ENCODE results near the gene CISH.
A peak's percentile ranks its signal among the peaks of the same experiment; 100 is the strongest.

The CISH gene

GRCh38 chr3:50651920-50652529 lies 40.5 kb upstream of the CISH start:
- no peak overlapping the region for H3K9ac ChIP-seq (ENCODE audit: low read length)
- H3K4me1 ChIP-seq (ENCODE audit: control insufficient read depth, insufficient read depth, low read length): no peaks in the 10 kb centered on the region
- H3K27me3 ChIP-seq (replicated peaks; ENCODE audit: control insufficient read depth, insufficient read depth, low read length): no peaks in the 10 kb centered on the region
- H3K4me3 ChIP-seq (ENCODE audit: low read length): no peak overlapping the region
- peaks cover 17% of the 10 kb centered on the region for H3K36me3 ChIP-seq (ENCODE audit: control insufficient read depth, insufficient read depth, low read length, severe bottlenecking)
- no peak for DNase-seq (ENCODE audit: low read depth)
- no peaks in the 10 kb centered on the region for H3K9me3 ChIP-seq (ENCODE audit: control insufficient read depth, low read length)

DNA sequence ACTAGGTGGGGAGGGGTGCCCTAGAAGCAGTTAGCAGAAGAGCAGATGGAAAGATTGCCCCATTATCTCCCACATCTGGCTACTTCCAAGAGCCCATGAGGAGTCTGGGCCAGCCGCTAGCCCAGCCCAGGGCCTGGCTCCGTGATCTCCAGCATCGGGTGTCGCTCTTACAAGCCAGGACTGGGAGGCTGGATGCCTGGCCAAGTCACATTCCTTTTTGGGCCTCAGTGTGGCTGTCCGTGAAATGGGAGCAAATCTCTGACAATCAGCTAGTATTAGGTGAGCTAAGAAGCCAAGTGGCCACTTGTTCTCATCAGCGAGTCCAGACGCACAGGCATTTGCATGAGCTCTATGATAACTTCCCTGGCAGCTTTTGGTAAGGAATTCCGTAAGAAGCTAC lies 39.9 kb upstream of the CISH start:
- H3K4me3 ChIP-seq (ENCODE audit: low read length): no peak overlapping the region
- H3K27me3 ChIP-seq (replicated peaks; ENCODE audit: control insufficient read depth, insufficient read depth, low read length): no peaks in the 10 kb centered on the region
- no peaks in the 10 kb centered on the region for H3K9me3 ChIP-seq (ENCODE audit: control insufficient read depth, low read length)
- H3K36me3 ChIP-seq (ENCODE audit: control insufficient read depth, insufficient read depth, low read length, severe bottlenecking): peaks cover 23% of the 10 kb centered on the region
- H3K4me1 ChIP-seq (ENCODE audit: control insufficient read depth, insufficient read depth, low read length): no peaks in the 10 kb centered on the region
- no peak overlapping the region for H3K9ac ChIP-seq (ENCODE audit: low read length)
- DNase-seq (ENCODE audit: low read depth): no peak

DNA sequence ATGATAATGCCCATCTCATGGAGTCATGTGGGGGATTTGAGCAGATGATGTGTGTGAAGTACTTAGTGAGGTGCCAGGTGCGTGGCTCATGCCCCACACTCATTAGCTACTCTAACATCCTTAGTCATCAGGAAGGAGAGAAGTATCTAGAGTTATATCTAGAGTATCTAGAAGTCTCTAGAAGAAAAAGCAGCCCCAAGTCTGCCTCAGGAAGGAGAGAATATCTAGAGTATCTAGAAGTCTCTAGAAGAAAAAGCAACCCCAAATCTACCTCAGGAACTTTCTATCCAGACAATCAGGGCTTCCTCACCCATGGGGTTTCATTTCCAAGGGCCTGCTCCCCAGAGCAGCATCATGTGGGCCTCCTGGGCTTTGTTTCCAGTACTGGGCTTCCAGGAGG lies 38.4 kb upstream of the CISH start:
- peaks cover 26% of the 10 kb centered on the region for H3K36me3 ChIP-seq (ENCODE audit: control insufficient read depth, insufficient read depth, low read length, severe bottlenecking)
- no peak overlapping the region for H3K9ac ChIP-seq (ENCODE audit: low read length)
- no peaks in the 10 kb centered on the region for H3K27me3 ChIP-seq (replicated peaks; ENCODE audit: control insufficient read depth, insufficient read depth, low read length)
- no peaks in the 10 kb centered on the region for H3K9me3 ChIP-seq (ENCODE audit: control insufficient read depth, low read length)
- no peak overlapping the region for H3K4me3 ChIP-seq (ENCODE audit: low read length)
- H3K4me1 ChIP-seq (ENCODE audit: control insufficient read depth, insufficient read depth, low read length): no peaks in the 10 kb centered on the region
- DNase-seq (ENCODE audit: low read depth): no peak

- Histone ChIP-seq H3K9ac (ENCODE audit: low read length) (no peak overlapping the region), H3K4me3 (ENCODE audit: low read length) (no peak overlapping the region), H3K9me3 (ENCODE audit: control insufficient read depth, low read length) (no peaks in the 10 kb centered on the region), H3K36me3 (ENCODE audit: control insufficient read depth, insufficient read depth, low read length, severe bottlenecking) (peaks cover 29% of the 10 kb centered on the region), H3K27me3 (replicated peaks; ENCODE audit: control insufficient read depth, insufficient read depth, low read length) (no peaks in the 10 kb centered on the region), H3K4me1 (ENCODE audit: control insufficient read depth, insufficient read depth, low read length) (no peaks in the 10 kb centered on the region)
- DNase-seq (ENCODE audit: low read depth): no peak
These were observed 37.9 kb upstream of the CISH start for GRCh38 chr3:50649451-50649931.

GRCh38 chr3:50648944-50649343 lies 37.4 kb upstream of the CISH start:
- no peaks in the 10 kb centered on the region for H3K9me3 ChIP-seq (ENCODE audit: control insufficient read depth, low read length)
- H3K27me3 ChIP-seq (replicated peaks; ENCODE audit: control insufficient read depth, insufficient read depth, low read length): no peaks in the 10 kb centered on the region
- DNase-seq (ENCODE audit: low read depth): no peak
- H3K36me3 ChIP-seq (ENCODE audit: control insufficient read depth, insufficient read depth, low read length, severe bottlenecking): peaks cover 32% of the 10 kb centered on the region
- H3K4me3 ChIP-seq (ENCODE audit: low read length): no peak overlapping the region
- H3K9ac ChIP-seq (ENCODE audit: low read length): no peak overlapping the region
- no peaks in the 10 kb centered on the region for H3K4me1 ChIP-seq (ENCODE audit: control insufficient read depth, insufficient read depth, low read length)

GRCh38 chr3:50648313-50648712 lies 36.7 kb upstream of the CISH start:
- no peaks in the 10 kb centered on the region for H3K4me1 ChIP-seq (ENCODE audit: control insufficient read depth, insufficient read depth, low read length)
- no peaks in the 10 kb centered on the region for H3K9me3 ChIP-seq (ENCODE audit: control insufficient read depth, low read length)
- no peak overlapping the region for H3K9ac ChIP-seq (ENCODE audit: low read length)
- no peak for DNase-seq (ENCODE audit: low read depth)
- H3K4me3 ChIP-seq (ENCODE audit: low read length): no peak overlapping the region
- H3K36me3 ChIP-seq (ENCODE audit: control insufficient read depth, insufficient read depth, low read length, severe bottlenecking): peaks cover 38% of the 10 kb centered on the region
- no peaks in the 10 kb centered on the region for H3K27me3 ChIP-seq (replicated peaks; ENCODE audit: control insufficient read depth, insufficient read depth, low read length)

DNA sequence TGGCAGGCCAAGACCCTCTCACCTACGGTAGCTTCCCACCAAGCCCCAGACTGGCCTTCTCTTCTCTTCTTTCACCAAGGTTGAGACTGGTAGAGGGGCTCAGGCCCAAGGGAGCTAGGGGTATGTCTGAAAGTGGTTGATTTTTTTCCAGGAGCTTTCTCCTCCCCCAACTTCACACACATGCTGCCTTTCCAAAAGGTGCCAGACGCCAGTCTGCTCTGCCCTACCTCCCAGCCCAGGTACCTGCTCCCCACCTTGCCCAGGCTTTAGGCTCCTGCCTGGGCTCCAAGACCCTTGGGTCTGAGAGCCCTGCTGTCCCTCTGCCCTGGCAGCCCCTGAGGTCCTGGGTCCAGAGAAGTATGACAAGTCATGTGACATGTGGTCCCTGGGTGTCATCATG lies 33.8 kb upstream of the CISH start:
- Histone ChIP-seq H3K27me3 (replicated peaks; ENCODE audit: control insufficient read depth, insufficient read depth, low read length) (no peaks in the 10 kb centered on the region), H3K36me3 (ENCODE audit: control insufficient read depth, insufficient read depth, low read length, severe bottlenecking) (peaks cover 54% of the 10 kb centered on the region), H3K9ac (ENCODE audit: low read length) (no peak overlapping the region), H3K9me3 (ENCODE audit: control insufficient read depth, low read length) (no peaks in the 10 kb centered on the region), H3K4me3 (ENCODE audit: low read length) (no peak overlapping the region), H3K4me1 (ENCODE audit: control insufficient read depth, insufficient read depth, low read length) (no peaks in the 10 kb centered on the region)
- DNase-seq (ENCODE audit: low read depth): no peak

DNA sequence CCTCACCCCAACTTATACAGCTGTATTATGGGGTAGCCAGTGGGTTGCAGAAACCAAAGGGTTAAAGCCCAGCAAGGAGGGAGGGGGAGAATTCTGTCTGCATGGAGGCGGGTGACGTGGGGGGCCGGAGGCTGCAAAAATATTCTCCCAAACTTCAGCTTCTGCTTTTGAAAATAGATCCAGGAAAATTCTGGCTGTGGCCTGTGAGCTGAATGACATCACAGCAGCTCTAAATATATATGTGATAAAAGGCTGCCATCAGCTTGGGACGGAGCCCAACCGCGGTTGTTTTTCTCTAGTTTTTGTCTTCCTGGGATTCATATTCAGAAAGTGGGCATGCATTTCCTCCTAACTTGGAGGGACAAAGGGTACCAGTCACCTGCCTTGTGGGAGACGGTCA lies 33.0 kb upstream of the CISH start:
- Histone ChIP-seq H3K9me3 (ENCODE audit: control insufficient read depth, low read length) (no peaks in the 10 kb centered on the region), H3K27me3 (replicated peaks; ENCODE audit: control insufficient read depth, insufficient read depth, low read length) (no peaks in the 10 kb centered on the region), H3K4me3 (ENCODE audit: low read length) (no peak overlapping the region), H3K4me1 (ENCODE audit: control insufficient read depth, insufficient read depth, low read length) (no peaks in the 10 kb centered on the region), H3K36me3 (ENCODE audit: control insufficient read depth, insufficient read depth, low read length, severe bottlenecking) (peaks cover 54% of the 10 kb centered on the region), H3K9ac (ENCODE audit: low read length) (no peak overlapping the region)
- DNase-seq (ENCODE audit: low read depth): no peak

DNA sequence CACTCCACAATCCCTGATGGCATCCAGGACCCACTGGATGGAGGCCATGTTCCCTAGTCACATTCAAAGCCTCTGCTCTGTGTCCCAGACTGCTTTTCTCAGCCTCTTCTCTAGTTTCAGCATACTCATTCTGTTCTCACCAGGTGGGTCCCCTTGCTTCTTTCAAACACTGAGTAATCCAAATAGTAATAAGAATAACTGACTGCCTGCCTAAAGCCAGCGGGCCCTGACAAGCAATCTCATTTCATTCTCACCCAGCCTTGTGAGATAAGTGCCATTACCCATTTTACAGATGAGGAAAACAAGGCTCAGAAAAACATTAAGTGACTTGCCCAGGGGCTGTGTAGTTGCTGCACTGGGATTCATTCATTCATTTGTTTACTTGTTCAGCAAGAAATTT lies 30.8 kb upstream of the CISH start:
- no peak overlapping the region for H3K9ac ChIP-seq (ENCODE audit: low read length)
- H3K9me3 ChIP-seq (ENCODE audit: control insufficient read depth, low read length): no peaks in the 10 kb centered on the region
- DNase-seq (ENCODE audit: low read depth): no peak
- peaks cover 40% of the 10 kb centered on the region for H3K36me3 ChIP-seq (ENCODE audit: control insufficient read depth, insufficient read depth, low read length, severe bottlenecking)
- peaks cover 15% of the 10 kb centered on the region for H3K4me1 ChIP-seq (ENCODE audit: control insufficient read depth, insufficient read depth, low read length)
- no peak overlapping the region for H3K4me3 ChIP-seq (ENCODE audit: low read length)
- H3K27me3 ChIP-seq (replicated peaks; ENCODE audit: control insufficient read depth, insufficient read depth, low read length): no peaks in the 10 kb centered on the region

DNA sequence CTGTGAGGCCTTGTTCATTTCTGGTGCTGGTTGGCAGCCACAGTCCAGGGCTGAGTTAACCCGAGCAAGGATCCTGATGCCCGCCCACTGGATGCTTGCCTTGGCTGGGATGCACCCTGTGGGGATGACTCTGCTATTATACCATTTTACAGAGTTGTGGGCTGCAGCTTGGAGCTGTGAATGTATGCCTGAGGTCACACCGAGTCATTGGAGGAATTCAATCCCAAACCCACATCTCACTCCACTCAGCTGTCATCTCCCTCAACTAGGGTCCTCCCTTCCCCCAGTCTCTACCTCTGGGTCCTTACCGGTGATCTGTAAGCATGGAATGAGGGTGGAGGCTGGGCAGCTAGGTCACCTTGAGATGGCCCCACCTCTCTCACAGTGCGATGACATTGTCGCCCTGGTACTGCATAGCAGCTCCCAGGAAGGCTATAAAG lies 27.5 kb upstream of the CISH start:
- no peaks in the 10 kb centered on the region for H3K27me3 ChIP-seq (replicated peaks; ENCODE audit: control insufficient read depth, insufficient read depth, low read length)
- peaks cover 15% of the 10 kb centered on the region for H3K4me1 ChIP-seq (ENCODE audit: control insufficient read depth, insufficient read depth, low read length)
- H3K9me3 ChIP-seq (ENCODE audit: control insufficient read depth, low read length): no peaks in the 10 kb centered on the region
- H3K36me3 ChIP-seq (ENCODE audit: control insufficient read depth, insufficient read depth, low read length, severe bottlenecking): peaks cover 23% of the 10 kb centered on the region
- H3K4me3 ChIP-seq (ENCODE audit: low read length): no peak overlapping the region
- H3K9ac ChIP-seq (ENCODE audit: low read length): peak overlapping the region; percentile 41
- DNase-seq (ENCODE audit: low read depth): peak; percentile 53

GRCh38 chr3:50637945-50638344 lies 26.4 kb upstream of the CISH start:
- H3K36me3 ChIP-seq (ENCODE audit: control insufficient read depth, insufficient read depth, low read length, severe bottlenecking): peaks cover 13% of the 10 kb centered on the region
- no peaks in the 10 kb centered on the region for H3K27me3 ChIP-seq (replicated peaks; ENCODE audit: control insufficient read depth, insufficient read depth, low read length)
- peaks cover 15% of the 10 kb centered on the region for H3K4me1 ChIP-seq (ENCODE audit: control insufficient read depth, insufficient read depth, low read length)
- H3K4me3 ChIP-seq (ENCODE audit: low read length): no peak overlapping the region
- no peak for DNase-seq (ENCODE audit: low read depth)
- H3K9ac ChIP-seq (ENCODE audit: low read length): no peak overlapping the region
- no peaks in the 10 kb centered on the region for H3K9me3 ChIP-seq (ENCODE audit: control insufficient read depth, low read length)

DNA sequence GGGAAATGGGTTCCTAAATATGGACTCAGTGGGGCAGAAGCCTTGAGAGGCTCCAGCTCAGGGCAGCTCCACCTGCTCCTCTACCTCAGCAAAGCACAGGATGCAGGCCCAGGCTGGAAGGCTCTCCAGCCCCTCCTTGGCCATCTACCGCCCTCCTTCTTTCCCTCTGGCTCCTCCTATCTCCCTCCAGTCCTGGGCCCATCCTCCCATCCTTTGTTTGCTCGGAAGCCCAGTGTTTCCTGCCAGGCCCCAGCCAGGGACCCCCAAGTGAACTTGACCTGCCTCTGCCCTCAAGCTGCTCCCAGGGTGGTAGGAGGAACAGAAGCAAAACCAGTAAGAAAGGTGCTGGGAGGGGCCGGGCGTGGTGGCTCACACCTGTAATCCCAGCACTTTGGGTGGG lies 25.4 kb upstream of the CISH start:
- no peak for DNase-seq (ENCODE audit: low read depth)
- no peaks in the 10 kb centered on the region for H3K9me3 ChIP-seq (ENCODE audit: control insufficient read depth, low read length)
- H3K4me1 ChIP-seq (ENCODE audit: control insufficient read depth, insufficient read depth, low read length): peaks cover 23% of the 10 kb centered on the region
- peaks cover 7% of the 10 kb centered on the region for H3K36me3 ChIP-seq (ENCODE audit: control insufficient read depth, insufficient read depth, low read length, severe bottlenecking)
- H3K27me3 ChIP-seq (replicated peaks; ENCODE audit: control insufficient read depth, insufficient read depth, low read length): no peaks in the 10 kb centered on the region
- no peak overlapping the region for H3K9ac ChIP-seq (ENCODE audit: low read length)
- H3K4me3 ChIP-seq (ENCODE audit: low read length): no peak overlapping the region
